Measurements from ENCODE around the gene FRMD8.
A peak's percentile ranks its signal among the peaks of the same experiment; 100 is the strongest.

Gene FRMD8

DNA sequence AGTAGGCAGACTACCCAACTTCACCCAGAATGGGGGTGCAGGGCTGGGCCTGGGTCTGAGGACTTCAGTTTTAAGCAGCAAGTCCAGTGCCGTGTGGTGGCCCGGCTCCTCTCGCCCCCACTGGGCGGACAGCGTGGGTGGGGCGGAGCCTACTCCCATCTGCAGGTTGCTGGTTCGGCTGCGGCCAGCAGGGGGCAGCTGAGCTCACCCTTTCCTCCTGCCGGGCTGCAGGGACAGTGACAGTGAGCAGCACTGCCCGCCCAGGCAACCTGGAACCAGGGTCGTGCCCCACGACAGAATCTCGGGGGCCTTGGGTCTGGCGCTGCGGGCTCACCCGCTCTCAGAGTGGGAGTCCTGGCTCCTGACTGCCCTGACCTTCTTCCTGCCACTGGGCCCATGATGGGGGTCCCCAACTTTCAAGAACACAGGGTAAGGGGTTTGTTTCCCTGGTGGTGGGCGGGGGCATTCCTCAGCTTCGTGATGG is 29.9 kb downstream of the FRMD8 start:
- DNase-seq: peak; percentile 96

DNA sequence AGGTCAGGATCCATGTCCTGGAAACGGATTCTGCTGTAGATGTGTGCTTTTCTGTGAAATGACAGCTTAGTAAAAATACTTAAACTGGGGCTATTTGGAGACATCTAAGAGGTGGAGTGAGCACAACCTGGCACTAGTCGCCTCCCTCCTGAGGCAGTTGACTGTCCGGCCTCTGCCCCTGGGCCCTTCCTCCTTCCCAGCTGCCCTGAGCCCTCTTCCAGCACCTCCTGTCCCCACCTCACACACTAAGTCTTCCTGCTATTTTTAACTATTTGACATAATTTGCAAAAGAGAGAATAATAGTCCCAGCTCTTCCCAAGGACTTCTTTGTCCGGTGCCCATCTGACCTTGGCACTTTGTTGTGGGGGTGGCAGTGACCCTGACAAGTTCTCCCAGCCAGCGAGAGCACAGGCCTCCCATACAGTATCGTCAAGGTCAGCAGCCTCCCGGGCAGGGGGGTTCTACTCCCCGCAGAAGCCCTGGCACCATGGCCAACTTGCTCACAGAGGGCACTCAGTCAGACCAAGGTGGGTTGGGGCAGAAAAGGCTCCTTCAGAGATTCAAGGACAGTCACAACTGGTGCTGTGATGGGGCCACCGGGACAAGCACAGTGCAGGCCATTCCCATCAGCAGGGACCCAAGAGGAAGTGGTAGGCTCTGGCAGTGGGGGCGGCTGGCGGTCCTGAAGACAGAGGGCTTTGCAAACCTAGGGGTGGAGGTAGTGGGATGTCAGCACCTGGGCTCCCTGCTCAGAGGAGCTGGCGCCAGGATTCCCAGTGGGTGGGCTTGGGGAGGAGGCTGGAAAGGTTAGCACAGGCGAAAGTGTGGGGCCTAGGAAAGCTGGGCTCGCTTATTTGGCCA is 30.6 kb downstream of the FRMD8 start:
- DNase-seq: peak; percentile 42

DNA sequence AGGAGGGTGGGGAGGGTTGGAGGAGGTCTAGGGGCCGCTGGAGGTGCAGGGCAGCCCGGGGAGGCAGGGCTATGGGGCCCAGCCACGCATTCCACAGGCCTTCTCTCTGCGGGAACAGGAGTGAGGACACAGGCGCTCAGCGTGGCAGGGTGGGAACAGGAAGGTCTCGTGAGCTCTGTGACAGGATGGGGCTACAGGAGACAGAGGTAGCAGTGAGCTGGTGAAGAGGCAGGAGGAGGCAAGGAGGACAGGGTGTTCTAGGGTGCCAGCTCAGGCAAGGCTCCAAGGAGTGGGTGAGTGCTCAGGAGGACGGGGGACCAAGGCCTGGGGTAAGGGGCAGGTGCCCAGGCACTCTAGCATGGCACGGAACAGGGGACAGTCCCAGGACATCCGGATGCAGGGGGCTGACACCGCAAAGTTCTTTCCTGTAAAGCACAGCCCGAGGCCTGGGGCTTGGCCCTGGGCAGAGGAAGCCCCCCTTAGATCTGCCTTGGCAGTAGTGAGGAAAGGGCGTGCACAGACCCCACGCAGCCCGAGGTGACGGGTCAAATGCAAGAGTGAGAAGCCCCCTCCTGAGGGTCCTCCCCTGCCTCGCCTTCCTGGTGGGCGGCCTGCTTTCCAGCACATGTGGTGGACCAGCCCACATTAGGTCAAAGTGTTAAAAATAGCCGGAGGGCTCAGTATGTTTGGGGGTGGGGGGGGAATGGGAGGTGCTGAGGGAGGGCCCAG is 31.4 kb downstream of the FRMD8 start:
- DNase-seq: no peak

DNA sequence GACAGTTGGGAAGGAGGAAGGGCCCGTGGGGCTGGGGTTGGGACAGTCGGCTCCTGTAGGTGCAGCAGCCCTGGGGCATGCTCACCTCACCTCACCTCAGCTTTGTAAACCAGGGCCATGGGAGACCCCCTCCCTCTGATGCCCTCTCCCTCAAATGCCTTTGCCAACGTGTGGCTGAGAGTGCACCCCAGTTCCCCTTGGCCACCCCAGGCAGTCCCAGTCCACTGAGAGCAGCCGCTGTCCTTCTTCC is 31.9 kb downstream of the FRMD8 start:
- no peak for DNase-seq

DNA sequence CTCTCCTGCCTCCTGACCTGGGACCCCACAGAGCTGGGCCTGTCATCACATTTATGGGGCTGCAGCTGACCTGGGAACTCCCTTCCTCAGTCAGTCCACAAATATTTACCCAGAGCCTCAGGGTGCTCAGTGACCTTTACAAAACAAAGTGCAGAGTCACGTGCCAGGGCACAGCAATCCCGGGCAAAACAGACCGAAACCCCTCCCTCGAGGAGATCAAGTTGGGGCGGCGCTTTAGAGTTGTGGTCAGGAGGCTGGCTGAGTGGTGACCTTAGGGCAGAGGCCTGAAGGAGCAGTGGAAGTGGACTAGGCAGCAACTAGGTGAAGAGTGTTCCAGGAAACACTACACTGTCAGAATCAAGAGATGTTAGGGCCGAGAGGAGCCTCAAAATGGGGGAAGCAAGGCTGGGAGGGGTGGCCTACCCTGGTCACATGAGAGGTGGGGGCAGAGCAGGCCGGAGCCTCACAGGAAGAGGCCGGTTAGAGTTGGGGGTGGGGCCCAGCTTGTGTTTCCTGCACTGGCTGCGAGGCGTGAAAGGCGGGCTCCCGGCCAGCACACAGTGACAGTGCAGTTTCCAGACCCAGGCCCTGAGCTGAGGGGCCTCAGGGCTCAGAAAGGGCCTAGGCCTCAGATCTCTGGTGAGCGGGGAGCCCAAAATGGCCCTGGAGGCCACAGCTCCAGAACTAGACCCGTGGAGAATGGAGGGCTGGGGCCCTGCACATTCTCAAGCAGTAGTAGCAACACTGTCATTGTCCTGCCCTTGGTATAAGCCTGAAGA is 32.4 kb downstream of the FRMD8 start:
- DNase-seq: peak; percentile 68

DNA sequence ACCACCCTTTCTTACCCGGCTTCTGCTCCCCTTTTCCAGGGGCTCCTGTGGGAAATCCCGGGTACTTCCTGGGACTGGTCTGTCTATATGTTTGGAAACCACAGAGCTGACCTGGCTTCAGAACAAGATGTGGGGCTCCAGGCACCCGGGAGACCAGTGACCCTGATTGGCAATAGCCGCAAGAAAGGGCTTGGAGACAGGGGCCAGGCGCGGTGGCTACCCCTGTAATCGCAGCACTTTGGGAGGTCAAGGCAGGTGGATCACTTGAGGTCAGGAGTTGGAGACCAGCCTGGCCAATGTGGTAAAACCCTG is 33.0 kb downstream of the FRMD8 start:
- no peak for DNase-seq

DNA sequence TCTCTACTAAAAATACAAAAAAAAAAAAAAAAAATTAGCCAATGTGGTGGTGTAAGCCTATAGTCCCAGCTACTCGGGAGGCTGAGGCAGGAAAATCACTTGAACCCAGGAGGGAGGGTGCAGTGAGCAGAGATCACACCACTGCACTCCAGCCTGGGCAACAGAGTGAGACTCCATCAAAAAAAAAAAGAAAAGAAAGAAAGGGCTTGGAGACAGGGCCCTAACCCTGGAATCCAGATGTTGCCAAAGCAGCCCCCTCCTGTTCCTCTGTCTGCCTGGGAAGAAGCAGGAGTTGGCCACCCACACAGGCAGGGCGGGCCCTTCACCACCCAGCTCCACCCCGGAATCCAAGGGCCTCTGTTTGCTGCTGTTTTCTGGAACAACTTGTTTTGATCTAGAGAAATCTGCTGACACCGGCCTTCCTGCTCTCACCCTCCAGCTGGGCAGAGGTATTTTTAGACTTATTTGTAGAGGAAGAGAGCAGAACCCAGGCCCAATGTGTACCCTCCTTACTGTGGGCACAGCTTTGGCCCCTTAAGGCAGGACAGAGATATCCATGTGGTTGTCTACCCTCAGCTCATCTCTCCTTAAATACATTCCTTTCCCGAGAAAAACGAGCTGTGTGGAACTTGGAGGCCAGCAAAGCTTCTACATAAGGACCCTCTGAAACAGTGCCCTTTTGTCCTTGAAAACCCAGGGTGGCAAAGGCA is 33.5 kb downstream of the FRMD8 start:
- DNase-seq: peak; percentile 45

DNA sequence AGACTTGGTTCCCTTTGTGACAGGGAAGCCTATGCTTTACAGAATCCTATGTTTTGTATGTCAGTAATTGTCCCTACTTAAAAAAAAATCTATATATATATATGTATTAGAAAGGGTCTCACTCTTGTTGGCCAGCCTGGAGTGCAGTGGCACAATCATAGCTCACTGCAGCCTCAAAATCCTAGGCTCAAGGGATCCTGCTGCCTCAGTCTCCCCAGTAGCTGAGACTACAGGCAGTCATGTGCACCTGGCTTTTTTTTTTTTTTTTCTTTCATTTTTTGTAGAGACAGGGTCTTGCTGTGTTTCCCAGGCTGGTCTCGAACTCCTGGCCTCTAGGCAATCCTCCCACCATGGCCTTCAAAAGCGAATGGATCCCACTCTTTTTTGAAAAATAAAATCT is 34.1 kb downstream of the FRMD8 start:
- no peak for DNase-seq

DNA sequence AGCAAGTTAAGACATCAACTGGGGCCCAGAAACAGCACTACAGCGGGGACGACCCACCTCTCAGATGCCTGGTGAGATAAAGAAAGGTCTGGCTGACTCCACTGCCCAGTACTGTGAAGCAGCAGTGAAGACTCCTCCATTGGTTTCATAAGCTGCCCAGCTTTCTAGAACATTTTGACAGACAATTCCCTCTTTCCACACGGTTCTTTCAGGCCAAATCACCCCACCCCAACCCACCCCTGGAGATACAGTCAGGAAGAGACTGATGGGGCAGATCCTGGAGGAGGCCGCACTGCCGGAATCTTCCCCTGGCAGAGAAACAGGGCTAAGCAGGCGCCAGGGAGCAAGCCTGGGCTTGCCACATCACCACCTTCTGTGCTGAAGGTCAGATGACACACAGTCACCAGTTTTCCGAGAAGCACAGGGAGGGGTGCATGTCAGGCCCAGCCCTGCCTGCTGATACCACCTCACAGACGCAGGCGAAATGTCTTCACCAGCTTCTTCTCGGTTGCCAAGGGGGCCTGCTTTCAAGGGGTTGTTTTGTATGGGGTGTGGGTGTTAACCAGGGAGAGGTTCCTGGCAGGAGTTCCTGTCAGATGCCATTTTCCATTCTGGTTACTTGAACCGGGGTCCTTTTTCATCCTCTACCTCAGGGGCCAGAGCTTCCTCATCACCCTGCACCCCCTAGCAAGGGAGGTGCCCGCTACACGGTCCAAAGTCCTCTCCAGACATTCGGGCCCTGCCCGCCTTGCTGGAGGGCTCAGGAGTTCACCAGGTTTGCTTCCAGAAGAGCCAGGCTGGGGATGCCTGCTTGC is 34.7 kb downstream of the FRMD8 start:
- DNase-seq: peak; percentile 86

DNA sequence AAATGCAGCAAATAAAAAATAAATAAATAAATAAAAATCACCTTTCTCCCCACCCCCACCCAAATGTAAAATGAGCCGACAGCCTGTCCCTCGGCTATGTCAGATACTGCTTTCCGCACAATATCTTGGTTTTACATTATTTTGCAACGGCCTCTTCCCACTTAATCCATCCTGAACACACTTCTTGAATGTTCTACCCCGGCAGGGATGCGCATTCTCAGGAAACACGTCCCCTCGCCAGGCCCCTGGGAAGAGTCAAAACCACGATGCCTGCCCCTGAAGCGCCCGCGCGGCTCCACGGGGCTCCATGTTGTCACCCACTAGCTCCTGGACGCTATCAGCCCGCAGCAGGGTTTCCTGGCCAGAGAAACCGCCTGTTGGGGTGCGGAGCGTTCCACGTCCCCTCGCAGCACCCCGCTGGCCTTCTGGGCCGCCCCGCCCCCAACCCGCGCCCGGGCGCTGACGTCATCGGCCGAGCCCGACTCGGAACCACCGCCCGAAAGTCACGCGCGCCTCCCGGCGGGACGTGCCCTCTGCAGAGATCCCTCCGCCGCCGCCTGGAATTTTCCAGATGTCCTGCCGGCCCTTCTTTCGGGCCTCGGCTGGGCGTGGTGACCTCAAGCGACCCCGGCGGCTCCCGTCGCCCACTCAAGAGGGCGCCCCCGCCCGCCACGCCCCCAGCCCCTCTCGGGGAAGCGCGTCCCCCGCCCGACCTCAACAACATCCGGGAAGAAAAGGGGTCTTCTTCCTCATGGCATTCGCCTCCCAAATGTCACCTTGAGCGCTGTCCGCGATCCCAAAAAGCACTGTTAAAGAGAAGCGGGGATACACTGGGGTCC is 35.6 kb downstream of the FRMD8 start:
- DNase-seq: peak; percentile 91

DNA sequence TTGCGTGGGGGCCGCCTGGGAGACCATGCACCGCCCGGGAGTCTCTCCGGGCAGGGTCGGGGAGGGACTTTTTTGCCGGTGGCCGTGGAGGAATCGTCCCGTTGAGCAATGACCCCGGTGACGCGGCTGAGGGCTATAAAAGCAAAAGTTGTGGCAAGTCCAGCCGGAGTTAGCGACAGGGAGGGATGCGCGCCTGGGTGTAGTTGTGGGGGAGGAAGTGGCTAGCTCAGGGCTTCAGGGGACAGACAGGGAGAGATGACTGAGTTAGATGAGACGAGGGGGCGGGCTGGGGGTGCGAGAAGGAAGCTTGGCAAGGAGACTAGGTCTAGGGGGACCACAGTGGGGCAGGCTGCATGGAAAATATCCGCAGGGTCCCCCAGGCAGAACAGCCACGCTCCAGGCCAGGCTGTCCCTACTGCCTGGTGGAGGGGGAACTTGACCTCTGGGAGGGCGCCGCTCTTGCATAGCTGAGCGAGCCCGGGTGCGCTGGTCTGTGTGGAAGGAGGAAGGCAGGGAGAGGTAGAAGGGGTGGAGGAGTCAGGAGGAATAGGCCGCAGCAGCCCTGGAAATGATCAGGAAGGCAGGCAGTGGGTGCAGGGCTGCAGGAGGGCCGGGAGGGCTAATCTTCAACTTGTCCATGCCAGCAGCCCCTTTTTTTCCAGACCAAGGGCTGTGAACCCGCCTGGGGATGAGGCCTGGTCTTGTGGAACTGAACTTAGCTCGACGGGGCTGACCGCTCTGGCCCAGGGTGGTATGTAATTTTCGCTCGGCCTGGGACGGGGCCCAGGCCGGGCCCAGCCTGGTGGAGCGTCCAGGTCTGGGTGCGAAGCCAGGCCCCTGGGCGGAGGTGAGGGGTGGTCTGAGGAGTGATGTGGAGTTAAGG is 36.4 kb downstream of the FRMD8 start, which contains the start of gene NEAT1:
NEAT1 (plus strand) TSS at position 166 of the 883 bp plus-strand sequence.
- peak; percentile 88 for DNase-seq

DNA sequence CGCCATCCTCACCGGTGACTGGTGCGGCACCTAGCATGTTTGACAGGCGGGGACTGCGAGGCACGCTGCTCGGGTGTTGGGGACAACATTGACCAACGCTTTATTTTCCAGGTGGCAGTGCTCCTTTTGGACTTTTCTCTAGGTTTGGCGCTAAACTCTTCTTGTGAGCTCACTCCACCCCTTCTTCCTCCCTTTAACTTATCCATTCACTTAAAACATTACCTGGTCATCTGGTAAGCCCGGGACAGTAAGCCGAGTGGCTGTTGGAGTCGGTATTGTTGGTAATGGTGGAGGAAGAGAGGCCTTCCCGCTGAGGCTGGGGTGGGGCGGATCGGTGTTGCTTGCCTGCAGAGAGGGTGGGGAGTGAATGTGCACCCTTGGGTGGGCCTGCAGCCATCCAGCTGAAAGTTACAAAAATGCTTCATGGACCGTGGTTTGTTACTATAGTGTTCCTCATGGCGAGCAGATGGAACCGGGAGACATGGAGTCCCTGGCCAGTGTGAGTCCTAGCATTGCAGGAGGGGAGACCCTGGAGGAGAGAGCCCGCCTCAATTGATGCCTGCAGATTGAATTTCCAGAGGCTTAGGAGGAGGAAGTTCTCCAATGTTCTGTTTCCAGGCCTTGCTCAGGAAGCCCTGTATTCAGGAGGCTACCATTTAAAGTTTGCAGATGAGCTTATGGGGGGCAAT is 37.2 kb downstream of the FRMD8 start:
- DNase-seq: peak; percentile 40

DNA sequence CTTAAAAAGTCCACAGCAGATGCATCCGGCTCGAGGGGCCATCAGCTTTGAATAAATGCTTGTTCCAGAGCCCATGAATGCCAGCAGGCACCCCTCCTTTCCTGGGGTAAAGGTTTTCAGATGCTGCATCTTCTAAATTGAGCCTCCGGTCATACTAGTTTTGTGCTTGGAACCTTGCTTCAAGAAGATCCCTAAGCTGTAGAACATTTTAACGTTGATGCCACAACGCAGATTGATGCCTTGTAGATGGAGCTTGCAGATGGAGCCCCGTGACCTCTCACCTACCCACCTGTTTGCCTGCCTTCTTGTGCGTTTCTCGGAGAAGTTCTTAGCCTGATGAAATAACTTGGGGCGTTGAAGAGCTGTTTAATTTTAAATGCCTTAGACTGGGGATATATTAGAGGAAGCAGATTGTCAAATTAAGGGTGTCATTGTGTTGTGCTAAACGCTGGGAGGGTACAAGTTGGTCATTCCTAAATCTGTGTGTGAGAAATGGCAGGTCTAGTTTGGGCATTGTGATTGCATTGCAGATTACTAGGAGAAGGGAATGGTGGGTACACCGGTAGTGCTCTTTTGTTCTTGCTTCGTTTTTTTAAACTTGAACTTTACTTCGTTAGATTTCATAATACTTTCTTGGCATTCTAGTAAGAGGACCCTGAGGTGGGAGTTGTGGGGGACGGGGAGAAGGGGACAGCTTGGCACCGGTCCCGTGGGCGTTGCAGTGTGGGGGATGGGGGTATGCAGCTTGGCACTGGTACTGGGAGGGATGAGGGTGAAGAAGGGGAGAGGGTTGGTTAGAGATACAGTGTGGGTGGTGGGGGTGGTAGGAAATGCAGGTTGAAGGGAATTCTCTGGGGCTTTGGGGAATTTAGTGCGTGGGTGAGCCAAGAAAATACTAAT is 38.0 kb downstream of the FRMD8 start:
- peak; percentile 71 for DNase-seq

DNA sequence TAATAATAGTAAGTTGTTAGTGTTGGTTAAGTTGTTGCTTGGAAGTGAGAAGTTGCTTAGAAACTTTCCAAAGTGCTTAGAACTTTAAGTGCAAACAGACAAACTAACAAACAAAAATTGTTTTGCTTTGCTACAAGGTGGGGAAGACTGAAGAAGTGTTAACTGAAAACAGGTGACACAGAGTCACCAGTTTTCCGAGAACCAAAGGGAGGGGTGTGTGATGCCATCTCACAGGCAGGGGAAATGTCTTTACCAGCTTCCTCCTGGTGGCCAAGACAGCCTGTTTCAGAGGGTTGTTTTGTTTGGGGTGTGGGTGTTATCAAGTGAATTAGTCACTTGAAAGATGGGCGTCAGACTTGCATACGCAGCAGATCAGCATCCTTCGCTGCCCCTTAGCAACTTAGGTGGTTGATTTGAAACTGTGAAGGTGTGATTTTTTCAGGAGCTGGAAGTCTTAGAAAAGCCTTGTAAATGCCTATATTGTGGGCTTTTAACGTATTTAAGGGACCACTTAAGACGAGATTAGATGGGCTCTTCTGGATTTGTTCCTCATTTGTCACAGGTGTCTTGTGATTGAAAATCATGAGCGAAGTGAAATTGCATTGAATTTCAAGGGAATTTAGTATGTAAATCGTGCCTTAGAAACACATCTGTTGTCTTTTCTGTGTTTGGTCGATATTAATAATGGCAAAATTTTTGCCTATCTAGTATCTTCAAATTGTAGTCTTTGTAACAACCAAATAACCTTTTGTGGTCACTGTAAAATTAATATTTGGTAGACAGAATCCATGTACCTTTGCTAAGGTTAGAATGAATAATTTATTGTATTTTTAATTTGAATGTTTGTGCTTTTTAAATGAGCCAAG is 38.9 kb downstream of the FRMD8 start:
- DNase-seq: peak; percentile 74

DNA sequence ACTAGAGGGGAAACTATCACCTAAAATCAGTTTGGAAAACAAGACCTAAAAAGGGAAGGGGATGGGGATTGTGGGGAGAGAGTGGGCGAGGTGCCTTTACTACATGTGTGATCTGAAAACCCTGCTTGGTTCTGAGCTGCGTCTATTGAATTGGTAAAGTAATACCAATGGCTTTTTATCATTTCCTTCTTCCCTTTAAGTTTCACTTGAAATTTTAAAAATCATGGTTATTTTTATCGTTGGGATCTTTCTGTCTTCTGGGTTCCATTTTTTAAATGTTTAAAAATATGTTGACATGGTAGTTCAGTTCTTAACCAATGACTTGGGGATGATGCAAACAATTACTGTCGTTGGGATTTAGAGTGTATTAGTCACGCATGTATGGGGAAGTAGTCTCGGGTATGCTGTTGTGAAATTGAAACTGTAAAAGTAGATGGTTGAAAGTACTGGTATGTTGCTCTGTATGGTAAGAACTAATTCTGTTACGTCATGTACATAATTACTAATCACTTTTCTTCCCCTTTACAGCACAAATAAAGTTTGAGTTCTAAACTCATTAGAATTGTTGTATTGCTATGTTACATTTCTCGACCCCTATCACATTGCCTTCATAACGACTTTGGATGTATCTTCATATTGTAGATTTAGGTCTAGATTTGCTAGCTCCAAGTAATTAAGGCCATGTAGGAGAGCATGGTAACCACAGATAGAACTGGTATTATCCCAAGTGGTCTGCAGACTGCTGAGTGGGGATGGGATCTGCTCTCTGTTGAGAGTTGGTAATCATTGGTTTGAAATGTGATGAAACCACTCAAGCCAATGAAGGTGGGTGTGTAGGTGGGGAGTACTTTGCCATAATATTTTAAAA is 39.8 kb downstream of the FRMD8 start:
- peak; percentile 16 for DNase-seq

Data from activated CD8-positive, alpha-beta memory T cell treated with anti-CD3 and anti-CD28 coated beads, Interleukin-2, amount 50 U/mL, for 4 hours (primary cell).